SHP77 treated with DMSO at 0.1 percent for 48 hours (cell line): ENCODE results near the gene ATOH8.

Source experiments
- DNase-seq: peaks from one replicate; lab custom pipeline; 2025; lab: John Stamatoyannopoulos, UW

The ATOH8 gene

DNA sequence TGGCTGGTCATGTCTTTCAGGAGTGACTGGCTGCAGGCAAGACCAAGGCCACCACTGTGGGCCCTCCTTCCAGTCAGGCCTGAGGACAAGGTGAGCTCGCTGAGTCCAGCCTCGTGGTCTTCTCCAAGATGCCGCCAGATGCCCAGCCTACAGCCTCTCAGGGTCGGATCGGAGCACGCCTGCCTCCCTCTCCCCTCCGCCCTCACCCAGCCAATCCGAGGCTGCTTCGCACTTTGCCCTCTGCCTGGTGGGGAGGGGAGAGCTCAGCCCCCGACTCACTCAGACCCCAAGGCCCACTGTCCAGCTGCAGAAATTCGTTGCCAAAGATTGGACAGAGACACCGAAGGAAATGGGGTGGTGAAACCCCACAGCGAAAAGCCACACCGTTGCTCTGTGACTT lies 33.1 kb downstream of the ATOH8 start:
- no peak for DNase-seq

DNA sequence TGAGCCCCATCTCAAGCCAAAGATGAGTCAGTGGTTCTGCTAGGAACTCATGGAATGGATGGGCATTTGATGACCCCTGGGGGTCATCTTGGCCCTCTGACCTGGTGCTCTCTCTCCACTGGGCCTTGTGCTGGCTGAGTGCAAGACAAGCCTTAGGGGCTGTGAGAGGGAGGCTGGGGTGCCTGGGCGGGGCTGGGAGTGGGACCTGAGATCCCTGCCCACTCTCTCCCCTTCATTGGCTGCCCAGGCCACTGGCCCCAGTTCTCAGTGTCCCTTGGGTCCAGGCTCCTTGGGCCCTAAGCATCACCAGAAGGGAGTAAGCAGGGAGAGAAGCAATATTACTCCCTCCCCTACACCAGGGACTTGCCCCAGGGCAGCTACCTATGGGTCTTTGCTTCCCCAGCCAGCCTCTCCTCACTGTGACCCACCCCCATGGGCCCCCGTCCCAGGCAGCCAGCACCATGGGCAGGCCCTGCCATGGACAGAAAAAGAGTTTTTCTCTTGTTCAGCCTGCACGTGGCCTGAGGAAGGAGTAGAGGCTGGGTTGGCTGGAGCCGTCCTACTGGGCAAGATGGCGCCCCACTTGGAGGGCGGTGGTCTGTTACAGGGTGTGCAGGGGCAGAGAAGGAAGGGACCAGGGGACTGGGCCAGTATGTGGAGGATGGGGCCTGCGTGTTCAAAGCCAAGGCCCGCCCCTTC lies 33.6 kb downstream of the ATOH8 start:
- no peak for DNase-seq

DNA sequence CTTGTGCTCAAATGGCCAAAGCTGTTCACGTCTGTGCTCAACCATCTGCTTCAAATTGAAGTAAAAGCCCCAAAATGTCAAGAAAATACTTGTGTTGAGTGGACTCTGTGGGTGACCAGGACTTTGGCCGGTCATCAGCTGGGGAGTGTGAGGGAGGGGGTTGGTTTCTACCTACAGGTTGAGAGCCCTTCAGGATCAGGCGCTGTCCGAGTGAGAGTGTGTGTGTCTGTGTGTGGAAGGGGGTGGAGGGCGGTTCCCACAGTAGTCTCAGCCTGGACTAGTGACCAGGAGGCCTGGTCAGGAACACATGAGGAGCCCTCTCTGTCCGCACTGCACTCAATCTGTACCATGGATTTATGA lies 34.2 kb downstream of the ATOH8 start:
- DNase-seq = no peak

DNA sequence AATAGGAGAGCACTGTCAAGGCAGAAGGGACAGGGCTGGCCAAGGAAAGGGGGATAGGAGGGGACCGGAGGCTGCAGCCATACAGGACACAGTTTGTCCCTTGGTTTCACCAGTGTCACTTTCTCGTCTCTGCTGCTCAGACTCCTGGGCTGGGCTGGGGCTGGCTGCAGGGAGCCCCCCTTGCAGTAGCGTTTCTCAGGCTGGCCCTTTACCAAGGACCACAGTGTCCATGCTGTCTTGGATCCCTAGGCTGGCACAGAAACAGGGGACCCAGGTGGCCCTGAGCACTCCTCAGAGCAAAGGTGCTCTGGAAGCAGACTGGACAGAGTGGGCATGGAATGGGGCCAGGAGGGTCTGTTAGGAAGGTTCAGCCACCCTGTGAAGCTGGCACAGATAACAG lies 34.8 kb downstream of the ATOH8 start:
- no peak for DNase-seq

DNA sequence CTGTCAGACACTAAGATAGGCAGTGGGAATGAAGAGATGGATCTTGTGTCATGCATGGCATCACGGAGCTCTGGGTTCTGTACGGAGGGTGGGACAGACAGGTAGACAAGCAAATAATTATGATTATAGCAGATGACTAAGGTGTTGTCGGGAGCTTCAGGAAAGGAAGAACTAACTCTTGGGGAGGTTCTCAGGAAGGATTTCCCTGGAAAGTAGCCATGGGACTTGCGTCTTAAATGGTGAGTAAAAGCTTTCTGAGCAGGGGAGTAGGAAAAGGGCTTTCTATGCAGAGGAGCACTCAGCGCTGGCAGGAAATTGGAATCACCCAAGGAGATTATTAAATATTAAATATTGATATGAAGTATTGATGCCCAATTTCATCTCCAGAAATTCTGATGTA lies 35.5 kb downstream of the ATOH8 start:
- no peak for DNase-seq

DNA sequence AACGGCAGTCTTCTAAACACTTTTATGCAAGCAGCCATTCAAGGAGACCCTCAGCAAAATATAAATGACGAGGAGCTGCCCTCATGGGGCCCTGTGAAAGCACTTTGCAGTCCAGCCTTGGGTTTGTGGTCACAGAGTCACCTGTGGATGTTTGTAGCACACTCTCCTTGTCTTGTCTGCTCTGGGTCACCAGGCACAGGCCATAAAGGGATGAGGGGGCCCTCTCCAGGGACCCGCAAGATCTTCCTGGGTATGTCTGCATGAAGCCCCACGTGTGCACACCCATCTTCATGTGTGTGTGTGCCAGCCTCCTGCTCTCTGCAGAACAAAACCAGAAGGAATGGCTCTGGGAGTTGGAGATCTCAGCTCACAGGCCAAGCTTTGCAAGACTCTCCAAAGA lies 36.2 kb downstream of the ATOH8 start:
- no peak for DNase-seq

DNA sequence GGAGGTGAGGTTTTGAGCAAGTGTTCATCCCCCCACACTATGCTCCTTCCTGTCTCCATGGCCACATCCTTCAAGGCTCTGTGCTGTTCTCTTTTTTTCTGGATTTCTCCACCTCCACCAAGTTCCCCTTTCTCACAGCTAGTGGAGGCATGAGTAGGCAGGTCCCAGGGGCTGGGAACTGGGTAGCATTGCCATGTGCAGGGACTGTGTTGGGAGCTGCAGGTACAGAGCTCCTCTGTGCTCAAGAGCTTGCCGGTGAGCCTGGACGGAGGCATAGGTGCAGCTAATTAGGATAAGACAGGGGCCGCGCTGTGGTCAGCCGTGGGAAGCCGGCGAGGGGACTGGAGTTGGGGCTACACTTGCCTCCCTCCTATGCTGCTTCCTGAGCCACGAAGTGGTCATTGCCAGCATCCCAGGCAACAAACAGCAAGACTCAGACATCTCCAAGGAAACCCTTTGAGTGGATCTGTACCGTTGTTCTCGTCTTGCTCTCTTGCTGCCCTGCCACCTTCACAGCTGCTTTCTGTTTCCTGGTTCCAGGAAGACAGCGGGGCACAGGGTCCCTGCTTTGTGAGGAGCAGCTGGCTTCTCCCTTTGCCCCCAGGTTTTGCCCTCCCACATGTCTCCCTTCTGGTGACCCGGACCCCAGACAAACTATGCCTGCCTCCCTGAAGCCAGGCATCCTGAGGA lies 36.9 kb downstream of the ATOH8 start:
- DNase-seq = no peak

DNA sequence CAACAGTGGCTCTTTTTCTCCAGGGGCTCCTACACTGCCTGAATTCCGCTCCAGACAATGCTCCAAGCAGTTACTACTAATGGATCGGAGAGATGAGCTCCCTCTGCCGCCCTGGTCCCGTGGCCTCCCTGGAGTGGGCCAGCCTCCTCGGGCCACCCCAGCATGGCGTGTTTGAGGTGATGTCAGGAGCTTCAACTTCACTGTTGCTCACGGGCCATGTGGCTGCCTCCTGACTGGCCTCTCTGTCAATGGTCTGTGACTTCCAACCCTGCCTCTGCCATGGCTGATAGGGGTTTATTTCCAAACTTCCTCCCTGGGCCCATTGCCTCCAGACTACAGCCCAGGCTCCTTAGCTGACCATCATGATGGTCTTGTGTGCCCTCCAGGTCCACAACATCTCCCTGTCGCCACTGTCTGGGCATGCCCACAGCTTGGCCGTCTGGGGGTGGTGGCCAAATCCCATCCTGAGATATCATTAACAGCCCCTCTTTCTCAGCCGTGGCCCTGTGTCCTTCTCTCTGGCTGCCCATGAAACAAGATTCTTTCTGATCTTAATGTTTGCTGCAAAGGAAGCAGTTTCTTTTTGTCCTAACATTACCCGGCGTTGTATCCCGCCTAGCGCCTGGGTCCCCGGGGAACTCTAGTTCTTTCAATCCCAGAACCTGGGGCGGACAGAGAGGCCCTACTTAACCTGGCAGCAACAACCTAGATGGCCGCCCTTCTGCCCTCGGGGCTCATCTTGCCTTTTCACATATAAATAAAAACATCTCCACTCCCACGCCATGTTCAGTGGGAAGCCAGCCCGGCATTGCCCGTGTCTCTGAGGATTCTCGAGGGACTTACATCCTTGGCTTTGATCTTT lies 38.1 kb downstream of the ATOH8 start:
- DNase-seq = no peak

DNA sequence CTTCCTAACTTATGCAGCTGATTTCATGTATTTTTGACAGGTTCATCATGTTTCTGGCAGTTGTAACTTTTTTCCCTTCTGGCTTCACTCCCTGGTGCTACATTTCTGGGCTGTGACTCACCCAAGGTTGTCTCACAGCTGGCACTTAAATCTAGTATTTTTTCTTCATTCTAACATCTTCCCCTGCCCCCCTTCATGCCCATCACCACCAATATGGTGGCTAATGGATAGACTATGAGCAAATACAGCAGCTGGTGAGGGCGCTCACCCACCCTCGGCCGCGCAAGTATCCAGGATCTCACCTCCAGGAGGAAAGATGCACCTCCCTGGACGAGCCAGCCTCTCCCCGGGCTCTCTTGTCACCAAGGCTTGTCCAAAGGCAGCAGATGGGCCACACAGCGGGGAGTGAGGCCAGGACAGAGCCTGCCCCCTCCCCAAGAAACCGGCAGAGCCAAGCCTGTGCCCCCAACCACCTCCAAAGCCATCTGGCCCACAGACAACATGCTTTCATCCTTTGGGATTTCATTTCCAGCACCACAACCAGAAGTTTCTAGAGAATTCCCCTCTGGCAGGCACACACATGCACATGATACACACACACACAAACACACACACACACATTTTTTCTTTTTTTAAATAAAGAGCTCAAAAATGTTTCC lies 39.1 kb downstream of the ATOH8 start:
- DNase-seq = no peak

DNA sequence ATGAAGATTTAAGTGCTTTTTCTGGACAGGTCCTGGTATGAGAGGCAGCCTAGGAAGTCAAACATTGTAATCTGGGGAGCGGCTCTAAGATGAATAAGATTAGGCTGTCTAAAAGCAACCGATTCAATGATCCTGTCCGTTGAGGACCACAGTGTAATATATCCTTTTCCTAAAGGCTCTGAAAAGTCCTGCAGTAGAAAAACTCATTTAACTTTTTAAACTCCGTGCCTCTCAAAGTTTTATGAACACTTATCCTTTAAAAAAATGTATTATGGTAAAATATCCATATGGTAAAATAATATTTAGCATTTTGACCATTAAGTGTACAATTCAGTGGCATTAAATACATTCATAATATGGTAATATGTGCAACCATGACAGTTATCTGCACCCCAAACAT lies 39.8 kb downstream of the ATOH8 start:
- no peak for DNase-seq

DNA sequence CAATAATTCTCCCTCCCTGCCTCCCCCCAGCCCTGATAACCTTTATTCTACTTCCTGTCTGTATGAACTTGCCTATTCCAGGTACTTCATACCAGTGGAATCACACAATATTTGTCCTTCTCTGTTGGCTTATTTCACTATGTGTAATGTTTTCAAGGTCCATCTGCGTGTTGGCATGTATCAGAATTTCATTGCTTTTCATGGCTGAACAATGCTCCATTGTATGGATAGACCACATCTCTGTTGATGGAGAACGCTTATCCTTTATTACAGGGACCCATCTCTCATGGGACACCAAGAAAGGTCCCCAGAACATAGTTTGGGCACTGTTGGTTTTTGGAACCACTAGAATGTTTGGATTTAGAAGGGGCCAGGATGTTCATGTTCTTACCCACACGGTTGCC lies 40.2 kb downstream of the ATOH8 start:
- DNase-seq = no peak

DNA sequence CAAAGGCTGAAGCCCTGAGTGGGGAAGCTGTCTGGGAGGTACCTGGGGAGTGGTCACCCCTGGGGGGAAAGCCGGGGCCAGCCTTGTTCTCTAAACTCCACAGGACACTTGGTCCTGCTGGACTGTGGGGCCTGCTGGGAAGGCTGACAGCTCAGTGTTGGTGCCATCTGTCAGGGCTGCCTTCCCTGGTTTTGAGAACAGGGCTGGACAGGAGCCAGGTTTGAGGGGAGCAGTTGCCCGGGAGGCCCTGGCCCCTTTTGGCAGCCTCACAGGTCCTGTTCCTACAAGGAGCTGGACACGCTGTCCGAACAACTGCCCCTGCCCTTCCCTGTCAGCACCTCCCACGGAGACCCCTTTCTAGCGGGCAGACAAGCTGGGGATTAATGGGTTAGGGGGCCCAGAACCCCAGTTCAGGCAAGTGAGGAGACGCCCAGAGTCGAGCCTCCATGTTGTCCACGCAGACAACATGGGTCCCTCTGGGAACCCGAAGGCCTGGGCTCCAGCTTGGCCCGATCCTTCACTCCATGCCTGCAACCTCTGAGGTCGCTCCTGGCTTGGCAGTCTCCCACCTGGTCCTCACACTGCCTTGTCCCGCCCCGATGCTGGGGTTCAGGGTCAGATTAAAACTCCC lies 40.8 kb downstream of the ATOH8 start:
- no peak for DNase-seq

DNA sequence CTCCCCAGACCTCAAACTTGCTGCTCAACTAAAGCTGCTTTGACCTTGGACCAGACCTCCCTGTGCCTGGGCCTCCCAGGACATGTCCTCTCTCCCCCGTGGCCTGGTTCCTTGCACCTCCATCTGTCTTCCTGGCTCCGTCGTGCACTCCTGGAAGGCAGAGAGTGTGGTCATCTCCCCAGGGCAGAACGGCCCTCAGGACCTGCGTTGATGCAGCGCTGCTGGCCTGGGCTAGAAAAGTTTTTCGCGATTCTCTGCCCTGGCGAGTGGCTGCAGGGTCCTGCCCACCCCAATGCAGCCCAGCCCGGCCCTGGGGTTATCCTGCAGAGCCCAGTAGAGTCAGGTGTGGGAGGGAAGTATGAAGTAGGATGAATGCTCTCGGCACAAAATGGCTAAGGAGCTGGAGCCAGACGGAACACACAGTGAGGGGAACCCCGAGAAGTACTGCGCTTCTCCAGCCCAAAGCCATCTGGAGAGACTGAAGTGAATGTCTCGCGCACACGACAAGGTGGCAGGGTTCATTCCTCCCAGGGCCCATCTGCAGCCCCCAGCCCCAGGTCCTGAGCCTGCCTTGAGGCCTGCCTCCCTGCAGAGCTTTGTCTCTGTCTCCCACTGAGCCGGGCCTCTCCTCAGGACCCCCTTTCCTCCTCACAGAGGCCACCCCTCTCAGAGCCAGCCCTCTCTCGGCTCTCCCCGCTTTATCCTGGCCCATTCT lies 41.7 kb downstream of the ATOH8 start:
- DNase-seq = no peak

DNA sequence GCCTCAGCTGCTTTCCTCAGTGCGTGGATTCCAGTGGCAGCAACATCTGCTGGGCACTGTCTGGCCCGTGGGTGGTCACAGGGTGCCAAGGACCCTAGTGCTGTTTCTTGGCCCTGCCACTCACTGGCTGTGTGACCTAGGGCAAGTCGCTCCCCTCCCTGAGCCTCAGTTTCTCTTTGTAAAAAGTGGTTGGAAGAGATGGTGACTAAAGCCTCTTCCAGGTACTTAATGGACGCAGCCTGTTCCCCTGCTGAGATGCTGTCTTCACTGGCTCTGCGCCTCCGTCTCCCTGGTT lies 42.2 kb downstream of the ATOH8 start:
- no peak for DNase-seq

DNA sequence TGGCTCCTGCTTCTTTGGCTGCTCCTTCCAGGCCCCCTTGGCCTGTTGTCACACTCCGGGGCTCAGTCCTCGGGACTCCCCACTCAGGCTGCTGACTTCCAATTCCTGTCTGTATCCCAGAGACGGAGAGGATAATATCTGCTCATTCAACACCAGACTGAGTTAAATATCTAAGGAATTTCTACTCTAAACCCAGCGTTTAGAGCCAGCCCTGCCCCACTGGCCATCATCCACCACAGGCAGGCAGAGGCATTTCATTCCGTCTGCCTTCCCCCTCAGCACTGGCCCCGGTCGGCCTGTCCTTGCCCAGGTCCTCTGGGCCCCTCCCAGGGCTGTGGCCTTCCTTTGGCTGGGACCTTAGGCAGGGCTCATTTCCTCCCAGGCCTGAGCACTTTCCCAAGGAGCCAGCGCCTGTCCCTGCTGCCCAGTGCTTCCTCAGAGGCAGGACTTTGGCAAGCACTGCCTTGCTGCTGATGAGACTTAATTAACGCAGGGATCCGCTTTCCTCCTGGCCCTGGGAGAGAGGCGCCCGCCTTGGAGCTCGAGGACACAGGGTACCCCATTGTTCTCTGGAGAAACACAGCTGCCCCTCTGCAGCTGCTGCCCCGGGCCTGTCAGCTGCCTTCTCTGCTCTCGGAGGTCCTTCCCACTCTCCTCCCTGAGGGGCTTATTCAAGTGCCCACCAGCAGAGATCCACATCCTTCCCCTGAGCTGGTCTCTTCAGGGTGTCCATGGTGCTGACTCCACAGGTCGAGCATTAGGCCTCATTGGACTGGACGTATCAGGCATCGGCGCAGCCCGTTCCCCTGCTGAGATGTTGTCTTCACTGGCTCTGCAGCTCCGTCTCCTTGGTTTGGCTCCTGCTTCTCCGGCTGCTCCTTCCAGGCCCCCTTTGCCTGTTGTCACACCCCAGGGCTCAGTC lies 42.8 kb downstream of the ATOH8 start:
- DNase-seq = no peak

DNA sequence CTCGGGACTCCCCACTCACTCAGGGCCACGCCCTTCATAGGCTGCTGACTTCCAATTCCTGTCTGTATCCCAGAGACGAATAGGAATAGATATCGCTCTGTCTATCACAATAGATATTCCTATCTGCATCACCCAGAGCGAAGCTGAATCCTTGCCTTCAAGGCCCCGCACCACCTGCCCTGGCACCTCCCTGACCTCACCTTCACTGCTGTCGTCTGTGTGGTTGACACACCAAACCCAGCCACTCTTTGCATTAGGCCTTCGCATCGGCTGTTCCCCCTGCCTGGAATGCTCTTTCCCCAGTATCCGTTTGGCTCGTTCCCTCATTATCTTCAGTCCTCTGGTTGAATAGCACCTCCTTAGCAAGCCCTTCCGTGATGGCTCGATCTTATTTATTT lies 43.5 kb downstream of the ATOH8 start:
- DNase-seq = no peak

DNA sequence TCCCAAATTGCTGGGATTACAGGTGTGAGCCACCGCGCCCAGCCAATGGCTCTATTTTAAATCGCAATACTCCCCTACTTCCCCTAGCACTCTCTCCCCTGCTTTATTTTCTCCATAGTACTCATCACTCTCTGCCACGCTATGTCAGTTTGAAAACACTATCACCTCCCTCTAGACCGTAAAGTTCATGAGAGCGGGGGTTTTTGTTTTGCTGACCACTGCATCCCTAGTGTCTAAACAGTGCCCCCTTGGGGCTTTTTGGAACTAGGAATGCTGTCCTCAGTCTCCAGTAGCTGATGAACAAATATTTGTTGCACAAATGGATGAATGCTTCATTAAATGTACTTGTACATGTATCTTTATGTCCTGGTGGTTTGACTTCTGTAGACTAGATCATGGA lies 44.1 kb downstream of the ATOH8 start:
- DNase-seq = no peak

DNA sequence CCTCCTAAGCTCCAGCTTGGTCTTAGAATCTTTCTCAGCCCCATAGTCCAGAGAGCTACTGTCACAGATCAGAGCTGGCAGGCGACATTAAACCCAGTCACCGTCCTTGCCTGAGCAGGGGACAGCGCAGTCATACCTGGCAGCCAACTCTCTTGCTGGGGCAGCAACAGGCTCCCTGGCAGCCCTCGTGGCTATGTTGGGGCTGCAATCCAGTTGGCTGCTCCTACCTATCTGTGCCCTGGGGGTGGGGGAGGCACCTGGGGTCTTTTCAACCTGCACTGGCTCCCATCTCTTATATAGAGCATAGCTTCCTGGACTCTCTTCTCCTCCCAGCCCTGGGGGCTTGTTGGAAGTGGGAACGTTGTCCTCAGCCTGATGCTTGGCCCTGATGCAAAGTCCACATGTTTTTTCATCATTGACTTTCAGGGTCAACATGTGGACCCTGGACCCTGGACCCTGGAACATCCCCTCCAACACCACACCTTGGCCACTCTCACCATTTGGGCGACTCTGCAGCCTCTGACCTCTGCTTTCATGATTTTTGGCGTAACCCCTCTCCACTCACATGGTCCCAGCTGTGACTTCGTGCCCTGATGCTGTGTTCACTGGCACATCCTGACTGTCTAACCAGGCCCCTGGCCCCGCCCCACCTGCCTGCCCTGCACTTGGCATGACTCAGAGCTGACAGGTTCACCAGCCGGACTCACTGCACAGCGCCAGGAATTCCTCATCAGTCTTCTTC lies 45.6 kb downstream of the ATOH8 start:
- DNase-seq = no peak

DNA sequence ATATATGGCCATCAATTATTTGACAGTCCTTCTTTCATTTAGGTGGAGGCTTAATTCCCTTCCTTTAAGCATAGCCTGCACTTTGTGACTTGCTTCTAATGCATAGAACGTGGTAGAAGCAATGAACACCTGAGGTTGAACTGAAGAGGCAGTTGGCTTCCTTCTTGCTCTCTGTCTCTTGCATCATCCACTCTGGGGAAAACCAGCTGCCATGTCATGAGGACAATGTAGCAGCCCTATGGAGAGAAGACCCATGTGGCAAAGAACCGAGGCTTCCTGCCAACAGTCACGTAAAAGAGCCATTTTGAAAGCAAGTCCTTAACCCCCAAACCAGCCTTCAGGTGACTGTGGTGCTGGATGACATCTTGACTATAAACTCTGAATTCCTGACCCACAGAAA lies 46.8 kb downstream of the ATOH8 start:
- DNase-seq = no peak

DNA sequence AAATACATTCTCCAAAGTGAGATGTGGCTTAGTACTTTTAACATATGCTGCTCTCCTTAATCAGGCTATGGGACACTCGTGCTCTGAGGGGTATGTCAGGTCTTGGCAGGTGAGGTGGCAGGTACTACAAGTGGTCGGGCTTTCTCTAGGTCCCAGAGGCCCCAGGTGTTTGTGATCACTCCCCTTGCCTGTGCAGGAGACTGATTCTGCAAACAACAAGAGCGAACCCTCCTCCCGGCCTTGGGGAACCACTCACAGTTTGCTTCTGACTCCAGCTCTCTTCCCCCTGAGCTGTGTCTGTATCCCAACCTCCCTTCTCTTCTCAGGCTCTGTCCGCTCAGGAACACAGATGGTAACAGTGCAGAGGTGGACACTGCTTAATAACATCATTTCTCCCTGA lies 48.1 kb downstream of the ATOH8 start:
- no peak for DNase-seq
